H1 (cell line): ENCODE results near the gene ATP2A3. TPM values are rescaled to one million over a fixed set of nuclear protein-coding genes. Genes with fewer than 3 reads are reported as not detected.

Experiments used
- CTCF ChIA-PET: fragments of 300-600 bp; sonication (Branson Sonifier 250); formaldehyde crosslinking; loops from one replicate; lab custom pipeline; 2021; ENCODE audit not compliant: partially characterized antibody; lab: Charles Lee
- POLR2A ChIA-PET: fragments of 300-600 bp; sonication (Branson Sonifier 250); formaldehyde crosslinking; loops from one replicate; lab custom pipeline; 2021; ENCODE audit warnings: inconsistent platforms; ENCODE audit not compliant: partially characterized antibody; lab: Charles Lee
- DNase-seq, 2 experiments: peaks; one replicate each; pipeline versions ENCODE4 v3.0.0 to v3.0.0-alpha.2; 2010 to 2022; ENCODE audit warnings: low spot score in 2 of 2, low read depth in 1 of 2, mixed read lengths in 1 of 2
- FAIRE-seq: peaks from 2 replicates; lab custom pipeline; 2011; peaks lifted over from hg19 to GRCh38; lab: Jason Lieb, UNC
- H2AFZ ChIP-seq: 2 replicates; pipeline ENCODE4 v1.8.1; 2012; ENCODE audit warnings: low read length, inconsistent platforms
- H2AK5ac ChIP-seq: 2 replicates; pipeline ENCODE4 v1.6.1; 2013; ENCODE audit warnings: low read depth, low read length
- H2BK120ac ChIP-seq: replicated peaks from 2 replicates; pipeline ENCODE3; 2013; ENCODE audit warnings: low read depth, low read length, inconsistent platforms
- H2BK12ac ChIP-seq: 2 replicates; pipeline ENCODE4 v1.6.1; 2013; ENCODE audit warnings: low read depth, low read length
- H2BK15ac ChIP-seq: 2 replicates; pipeline ENCODE4 v1.6.1; 2013; ENCODE audit warnings: low read length
- H2BK20ac ChIP-seq: 2 replicates; pipeline ENCODE4 v1.6.1; 2013; ENCODE audit warnings: low read length
- H2BK5ac ChIP-seq: 2 replicates; pipeline ENCODE4 v1.6.1; 2013; ENCODE audit warnings: low read depth, low read length
- H3K14ac ChIP-seq: 2 replicates; pipeline ENCODE4 v1.6.1; 2013; ENCODE audit warnings: inconsistent platforms; ENCODE audit not compliant: insufficient read length
- H3K18ac ChIP-seq: 2 replicates; pipeline ENCODE4 v1.6.1; 2013; ENCODE audit warnings: low read length; ENCODE audit errors: extremely low read depth
- H3K23ac ChIP-seq: 2 replicates; pipeline ENCODE4 v1.6.1; 2013; ENCODE audit warnings: inconsistent platforms; ENCODE audit not compliant: insufficient read length
- H3K23me2 ChIP-seq: 2 replicates; pipeline ENCODE4 v1.6.1; 2013; ENCODE audit warnings: low read depth, low read length
- H3K27ac ChIP-seq: 2 replicates; pipeline ENCODE4 v1.6.1; 2011; ENCODE audit warnings: low read depth, low read length, inconsistent platforms
- H3K27me3 ChIP-seq, 4 experiments: replicated peaks in 1 of 4; 1 replicate in 1 of 4; 2 replicates in 3 of 4; pipeline versions ENCODE4 v1.6.1 to v1.8.1; 2011 to 2013; ENCODE audit warnings: low read length in 3 of 4, mild to moderate bottlenecking in 3 of 4, inconsistent platforms in 2 of 4, mixed read lengths in 2 of 4, moderate library complexity in 1 of 4; ENCODE audit not compliant: control insufficient read depth in 3 of 4, insufficient read depth in 3 of 4; ENCODE audit errors: extremely low read depth in 1 of 4
- H3K36me3 ChIP-seq, 4 experiments: 2 replicates each; pipeline versions ENCODE4 v1.6.1 to v1.8.1; 2011 to 2013; ENCODE audit warnings: mild to moderate bottlenecking in 4 of 4, low read length in 3 of 4, moderate library complexity in 2 of 4, control low read depth in 1 of 4, inconsistent platforms in 1 of 4; ENCODE audit not compliant: insufficient read depth in 4 of 4, control insufficient read depth in 2 of 4
- H3K4ac ChIP-seq: replicated peaks from 2 replicates; pipeline ENCODE3; 2013; ENCODE audit warnings: low read length, low read depth, mixed read lengths, inconsistent platforms; ENCODE audit not compliant: insufficient read length
- H3K4me1 ChIP-seq, 4 experiments: replicated peaks in 1 of 4; 1 replicate in 1 of 4; 2 replicates in 3 of 4; pipeline versions ENCODE4 v1.6.1 to v1.8.1; 2011 to 2013; ENCODE audit warnings: low read length in 3 of 4, inconsistent platforms in 2 of 4, mixed read lengths in 1 of 4; ENCODE audit not compliant: insufficient read depth in 4 of 4, control insufficient read depth in 3 of 4
- H3K4me2 ChIP-seq, 2 experiments: 2 replicates each; pipeline versions ENCODE4 v1.6.1 to v1.8.1; 2011 to 2013; ENCODE audit warnings: low read depth in 2 of 2, low read length in 2 of 2, control low read depth in 1 of 2, inconsistent platforms in 1 of 2, mild to moderate bottlenecking in 1 of 2; ENCODE audit not compliant: insufficient read depth in 1 of 2
- H3K4me3 ChIP-seq, 4 experiments: fragments of 200-600, 300-600 bp in 1 of 4; sonication (generic), shearing (Covaris generic), sonication (Bioruptor Twin) in 1 of 4; 2 replicates each; pipeline versions ENCODE4 v1.5.1 to v1.8.1; 2011 to 2016; ENCODE audit warnings: low read length in 4 of 4, low read depth in 3 of 4, control low read depth in 2 of 4, inconsistent platforms in 2 of 4, mild to moderate bottlenecking in 2 of 4, mixed read lengths in 1 of 4, moderate library complexity in 1 of 4; ENCODE audit not compliant: insufficient read depth in 2 of 4; ENCODE audit errors: extremely low read depth in 1 of 4
- H3K56ac ChIP-seq: replicated peaks from 2 replicates; pipeline ENCODE3; 2013; ENCODE audit warnings: low read depth, mild to moderate bottlenecking, mixed read lengths, low read length, inconsistent platforms; ENCODE audit not compliant: insufficient read length
- H3K79me1 ChIP-seq: 2 replicates; pipeline ENCODE4 v1.6.1; 2013; ENCODE audit warnings: low read depth, low read length, control low read depth
- H3K79me2 ChIP-seq, 2 experiments: 2 replicates each; pipeline versions ENCODE4 v1.6.1 to v1.8.1; 2012 to 2013; ENCODE audit warnings: low read length in 2 of 2, mild to moderate bottlenecking in 2 of 2, inconsistent platforms in 1 of 2; ENCODE audit not compliant: insufficient read depth in 2 of 2, control insufficient read depth in 1 of 2
- H3K9ac ChIP-seq, 4 experiments: replicated peaks in 1 of 4; 1 replicate in 1 of 4; 2 replicates in 3 of 4; pipeline versions ENCODE4 v1.6.1 to v1.8.1; 2011 to 2013; ENCODE audit warnings: low read depth in 3 of 4, low read length in 3 of 4, control low read depth in 2 of 4, mild to moderate bottlenecking in 2 of 4, moderate library complexity in 2 of 4, inconsistent platforms in 1 of 4; ENCODE audit errors: extremely low read depth in 1 of 4
- H3K9me3 ChIP-seq, 2 experiments: 2 replicates each; pipeline versions ENCODE4 v1.6.1 to v1.8.1; 2012 to 2013; ENCODE audit warnings: mild to moderate bottlenecking in 2 of 2, moderate library complexity in 2 of 2, control low read depth in 1 of 2, inconsistent platforms in 1 of 2, low read depth in 1 of 2, low read length in 1 of 2, mixed read lengths in 1 of 2; ENCODE audit not compliant: insufficient read depth in 2 of 2
- H4K20me1 ChIP-seq, 2 experiments: replicated peaks in 1 of 2; 2 replicates each; pipeline versions ENCODE3 to v1.8.1; 2011 to 2013; ENCODE audit warnings: inconsistent platforms in 2 of 2, low read length in 2 of 2, mild to moderate bottlenecking in 1 of 2; ENCODE audit not compliant: insufficient read depth in 2 of 2, control insufficient read depth in 1 of 2
- H4K5ac ChIP-seq: 2 replicates; pipeline ENCODE4 v1.6.1; 2013; ENCODE audit warnings: low read length, low read depth, mixed read lengths, inconsistent platforms; ENCODE audit not compliant: insufficient read length
- H4K8ac ChIP-seq: 2 replicates; pipeline ENCODE4 v1.8.0; 2013; ENCODE audit warnings: mild to moderate bottlenecking, moderate library complexity, low read length, inconsistent platforms; ENCODE audit not compliant: insufficient read depth; ENCODE audit errors: extremely low read depth
- H4K91ac ChIP-seq: replicated peaks from 2 replicates; pipeline ENCODE3; 2013; ENCODE audit warnings: low read length, mixed read lengths, inconsistent platforms; ENCODE audit not compliant: insufficient read length
- ASH2L ChIP-seq: fragments of 200-600, 300-600 bp; sonication (generic); IDR thresholded peaks from one replicate; pipeline ENCODE4 v1.7.1; 2017; ENCODE audit warnings: low read length
- BCL11A ChIP-seq, 2 experiments: IDR thresholded peaks; one replicate each; pipeline ENCODE4 v1.6.1; 2011; ENCODE audit warnings: low read depth in 2 of 2, low read length in 2 of 2, mild to moderate bottlenecking in 2 of 2
- CEBPB ChIP-seq: IDR thresholded peaks from 2 replicates; pipeline ENCODE4 v1.6.1; 2012; ENCODE audit warnings: low read depth, low read length
- CREB1 ChIP-seq: IDR thresholded peaks from 2 replicates; pipeline ENCODE4 v1.6.1; 2012; ENCODE audit warnings: inconsistent platforms
- EZH2 ChIP-seq: fragments of 200-600 bp; sonication (generic); IDR thresholded peaks from 2 replicates; pipeline ENCODE4 v1.7.1; 2012; ENCODE audit warnings: low read depth, mild to moderate bottlenecking, moderate library complexity, low read length, inconsistent platforms; ENCODE audit not compliant: severe bottlenecking
- FOSL1 ChIP-seq: IDR thresholded peaks from 2 replicates; pipeline ENCODE4 v1.6.1; 2011; ENCODE audit warnings: mild to moderate bottlenecking, low read depth, low read length, moderate library complexity; ENCODE audit not compliant: insufficient read depth
- GABPA ChIP-seq: IDR thresholded peaks from 2 replicates; pipeline ENCODE4 v1.6.1; 2011; ENCODE audit warnings: mild to moderate bottlenecking, low read length, moderate library complexity, borderline replicate concordance; ENCODE audit not compliant: insufficient read depth
- GTF2F1 ChIP-seq: IDR thresholded peaks from 2 replicates; pipeline ENCODE4 v1.6.1; 2012; ENCODE audit warnings: low read depth, low read length, improper control_type of control experiment, borderline replicate concordance
- JUND ChIP-seq: IDR thresholded peaks from 2 replicates; pipeline ENCODE4 v1.6.1; 2011; ENCODE audit warnings: mild to moderate bottlenecking, improper control_type of control experiment, low read length
- KDM5A ChIP-seq: fragments of 200-600 bp; IDR thresholded peaks from 2 replicates; pipeline ENCODE4 v1.7.1; 2012; ENCODE audit warnings: mild to moderate bottlenecking, low read length, inconsistent platforms, mixed read lengths
- NANOG ChIP-seq: IDR thresholded peaks from 2 replicates; pipeline ENCODE4 v1.6.1; 2011; ENCODE audit warnings: low read length, low read depth, mild to moderate bottlenecking, inconsistent platforms; ENCODE audit not compliant: insufficient read depth, poor library complexity, severe bottlenecking
- PHF8 ChIP-seq: fragments of 200-600 bp; sonication (generic); conservative IDR thresholded peaks from 2 replicates; pipeline ENCODE4 v1.7.1; 2012; ENCODE audit warnings: low read depth, mild to moderate bottlenecking, inconsistent platforms, low read length, moderate library complexity
- RFX5 ChIP-seq: IDR thresholded peaks from 2 replicates; pipeline ENCODE4 v1.6.1; 2011; ENCODE audit warnings: low read depth, low read length, improper control_type of control experiment, borderline replicate concordance
- RXRA ChIP-seq: IDR thresholded peaks from 2 replicates; pipeline ENCODE4 v1.6.1; 2011; ENCODE audit warnings: low read depth, mild to moderate bottlenecking, low read length, moderate library complexity; ENCODE audit not compliant: insufficient read depth
- SRF ChIP-seq: IDR thresholded peaks from 2 replicates; pipeline ENCODE4 v1.6.1; 2011; ENCODE audit warnings: mild to moderate bottlenecking, low read depth, low read length, moderate library complexity
- TAF1 ChIP-seq: IDR thresholded peaks from 2 replicates; pipeline ENCODE4 v1.6.1; 2011; ENCODE audit warnings: mild to moderate bottlenecking, low read depth, low read length
- polyA plus RNA-seq, 7 experiments: library from polyadenylated mRNA; depleted of rRNA in 3 of 7; stranded (reverse) in 5 of 7; unstranded in 2 of 7; fragments of >200 nt in 5 of 7; fragments of 200-250 nt in 2 of 7; gene quantifications; 1 replicate in 5 of 7; 2 replicates in 1 of 7; 4 replicates in 1 of 7; pipeline versions ENCODE4 v1.2.1 to v1.2.3, GENCODE V29; 2011 to 2013; ENCODE audit warnings: missing spikeins in 2 of 7, mixed read lengths in 2 of 7
- total RNA-seq: library from RNA; stranded (reverse); fragmentation: NEBNext Ultra II Directional; extraction: Animal tissue kit (Norgen Biotek cat#: 25700); gene quantifications from 2 replicates; pipeline ENCODE4 v1.2.1, GENCODE V29; 2021

ATP2A3 gene
- total and polyA plus RNA-seq, 2 of the 8 experiments (the other 6 are each of a cell fraction or from before 2014, with no cell fraction given) = 18.4 to 32.5 TPM

DNA sequence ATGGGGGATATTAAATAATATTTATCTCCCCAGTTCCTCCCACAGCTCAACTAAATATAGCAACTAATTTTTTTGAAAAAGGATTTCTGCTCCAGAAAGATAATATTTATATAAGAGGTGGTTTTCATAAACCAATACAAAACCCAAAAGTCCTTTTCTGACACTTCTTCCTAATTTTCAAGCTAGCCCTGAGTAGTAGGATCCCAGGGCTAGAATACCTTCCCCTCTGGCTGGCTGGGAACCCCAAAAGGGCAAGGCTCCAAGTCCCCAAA lies 1.3 kb downstream of the ATP2A3 start:
- FAIRE-seq = no peak
- TF ChIP-seq BCL11A (IDR thresholded peaks at IDR 0.05; ENCODE audit: low read depth in 2 of 2, low read length in 2 of 2) (no peak), RXRA (no peak), CREB1 (no peak), CEBPB (no peak), FOSL1 (no peak), PHF8 (no peak), TAF1 (no peak), RFX5 (no peak), GTF2F1 (no peak), JUND (no peak), GABPA (no peak), KDM5A (no peak), NANOG (no peak), EZH2 (no peak), ASH2L (no peak), SRF (no peak)

More for the DNA sequence above, 1.3 kb downstream of the ATP2A3 start:
- ChIA-PET CTCF (interaction anchor here (0.6 to 1.8 kb wide), 6 partner anchors 15 to 74 kb away, joined by 3 to 7 read pairs (median 3); no protein-coding TSS in a partner anchor), POLR2A (interaction anchor here (0.6 kb wide), 1 partner anchor 157 kb away, joined by 3 read pairs; no protein-coding TSS in a partner anchor)
- peak overlapping the region; percentile 58 to 80; a peak in 3 of 4 replicates for H3K4me2 ChIP-seq
- H3K4me3 ChIP-seq = peak overlapping the region in 2 of 4 experiments; percentile 56 to 80; a peak in 1 of 8 replicates
- H3K18ac ChIP-seq = no peak overlapping the region
- H3K27me3 ChIP-seq = peaks cover 2 to 27% (median 15%) of the 10 kb centered on the region in 4 experiments; a peak in 6 of 7 replicates
- H3K9me3 ChIP-seq = no peaks in the 10 kb centered on the region
- no peak overlapping the region for H4K8ac ChIP-seq
- H3K4me1 ChIP-seq = peaks cover 3 to 30% (median 16%) of the 10 kb centered on the region in 4 experiments
- no peaks in the 10 kb centered on the region for H3K36me3 ChIP-seq
- DNase-seq = no peak
- H3K14ac ChIP-seq = no peak overlapping the region
- no peaks in the 10 kb centered on the region for H3K79me2 ChIP-seq
- H3K9ac ChIP-seq = no peak overlapping the region
- no peak overlapping the region for H2AK5ac ChIP-seq
- H2BK120ac ChIP-seq = no peak overlapping the region
- H4K91ac ChIP-seq = no peak overlapping the region
- no peak overlapping the region; the same call in 1 of the 2 replicates for H2BK15ac ChIP-seq
- H2BK5ac ChIP-seq = no peak overlapping the region
- H3K4ac ChIP-seq = no peak overlapping the region
- H3K79me1 ChIP-seq = no peaks in the 10 kb centered on the region; the same call in 1 of the 2 replicates
- H4K20me1 ChIP-seq = peaks cover 0 to 8% of the 10 kb centered on the region in 2 experiments
- 0 out of 2 replicates have a peak overlapping the region, but pooled peaks have one; percentile 27 for H2BK12ac ChIP-seq
- H4K5ac ChIP-seq = no peak overlapping the region
- no peak overlapping the region for H3K56ac ChIP-seq
- peaks cover 6% of the 10 kb centered on the region; the same call in 1 of the 2 replicates for H3K23me2 ChIP-seq
- no peak overlapping the region for H3K23ac ChIP-seq
- H2BK20ac ChIP-seq = no peak overlapping the region
- H3K27ac ChIP-seq = no peak overlapping the region
- no peak overlapping the region for H2AFZ ChIP-seq
